ENCODE measurements around the gene PRRC2B. TPM values are rescaled to one million over a fixed set of nuclear protein-coding genes. Genes with fewer than 3 reads are reported as not detected.

The PRRC2B gene
- total RNA-seq, 1 experiment from 2014 or later, result 170 TPM

- POLR2A ChIA-PET, result no interaction called here
- peaks cover 75 to 88% of the 10 kb centered on the region in 2 experiments for H3K36me3 ChIP-seq (ENCODE audit: control insufficient read depth in 1 of 2, insufficient read depth in 2 of 2, low read length in 2 of 2)
- CTCF ChIA-PET, result no interaction called here
Measured at GRCh38 chr9:131487621-131488031, 93.7 kb downstream of the PRRC2B start.

More at GRCh38 chr9:131487621-131488031, 93.7 kb downstream of the PRRC2B start:
- TF ChIP-seq ZNF274 (IDR thresholded peaks at IDR 0.05; ENCODE audit: low read depth, low read length) (no peak), FOSL1 (IDR thresholded peaks at IDR 0.05; ENCODE audit: low read depth) (no peak), POLR2AphosphoS5 (IDR thresholded peaks at IDR 0.05; ENCODE audit: low read depth, low read length) (no peak), SP1 (IDR thresholded peaks at IDR 0.05; ENCODE audit: low read depth) (no peak), EZH2 (IDR thresholded peaks at IDR 0.05) (no peak), EGR1 (IDR thresholded peaks at IDR 0.05; ENCODE audit: low read depth) (no peak), TCF7L2 (IDR thresholded peaks at IDR 0.05; ENCODE audit: borderline replicate concordance, extremely low read depth, insufficient read depth, insufficient read length) (no peak), ATF3 (IDR thresholded peaks at IDR 0.05) (no peak), YY1 (IDR thresholded peaks at IDR 0.05; ENCODE audit: extremely low read depth, insufficient replicate concordance, low read depth, low read length) (no peak), REST (IDR thresholded peaks at IDR 0.05; ENCODE audit: low read depth) (no peak), SIN3A (IDR thresholded peaks at IDR 0.05; ENCODE audit: low read depth) (no peak), ZFX (IDR thresholded peaks at IDR 0.05) (no peak)
- Histone ChIP-seq H3K27ac (ENCODE audit: low read depth, low read length) (no peak overlapping the region), H3K27me3 (ENCODE audit: insufficient read depth, low read length) (no peaks in the 10 kb centered on the region), H2AFZ (ENCODE audit: low read depth, low read length, poor library complexity, severe bottlenecking) (no peak overlapping the region), H4K20me1 (ENCODE audit: insufficient read depth) (no peaks in the 10 kb centered on the region), H3K9me3 (ENCODE audit: control insufficient read depth in 1 of 2, insufficient read depth in 1 of 2, low read depth in 1 of 2, low read length in 2 of 2) (no peaks in the 10 kb centered on the region), H3K4me3 (replicated peaks in 1 of 2; ENCODE audit: low read depth in 1 of 2, low read length in 2 of 2) (no peak overlapping the region), H3K79me2 (ENCODE audit: insufficient read depth, low read length) (peaks cover 4% of the 10 kb centered on the region; the same call in 1 of the 2 replicates), H3K9ac (ENCODE audit: low read length) (no peak overlapping the region), H3K4me1 (ENCODE audit: control insufficient read depth in 1 of 2, insufficient read depth in 2 of 2, low read length in 2 of 2) (no peaks in the 10 kb centered on the region), H3K4me2 (ENCODE audit: low read length) (no peak overlapping the region), H3K9me2 (ENCODE audit: insufficient read depth) (no peaks in the 10 kb centered on the region)
- no peak for DNase-seq (ENCODE audit: low read depth, low spot score)
- ATAC-seq, result no peak
- RAD21 ChIA-PET (ENCODE audit: low non-redundant PET in 1 of 2, low total read pairs in 2 of 2, uncharacterized antibody in 2 of 2, unreplicated experiment in 2 of 2), result no interaction called here
- intact Hi-C loops (cut with micrococcal nuclease), result no loop called here
- no TSS peak for BruUV-seq (replicated peaks)

Data from HCT116 (cell line).